OCI-LY7 (cell line): ENCODE measurements around the gene LYZL1.

ENCODE experiments used
- CTCF ChIP-seq: fragments of 200-600 bp; sonication (generic); conservative IDR thresholded peaks from 2 replicates; pipeline ENCODE4 v1.5.1; 2014; ENCODE audit warnings: mild to moderate bottlenecking, antibody characterized with exemption, low read length, moderate library complexity, mixed read lengths
- EZH2phosphoT487 ChIP-seq: fragments of 200-600 bp; sonication (generic); IDR thresholded peaks from 2 replicates; pipeline ENCODE4 v1.6.1; 2018; ENCODE audit warnings: low read depth, borderline replicate concordance, mild to moderate bottlenecking, mixed run types, antibody characterized with exemption, low read length, moderate library complexity, mixed read lengths

GRCh38 chr10:29270883-29271282 is 18.0 kb upstream of the LYZL1 start:
- no peak for TF ChIP-seq CTCF
- no peak for TF ChIP-seq EZH2phosphoT487
